T-helper 2 cell treated with Interferon-gamma antibody and Interleukin-4, amounts not matched to agents 5 μg/mL and 100 μg/mL, for 36 hours (primary cell): ENCODE results near the gene THOC2.
"Not testable (repeated sequence)": the region's sequence is repeated elsewhere in the genome, so short reads cannot be mapped to it uniquely, and the experiment has no call there.

Experiments
- DNase-seq: peaks from one replicate; pipeline ENCODE4 v3.0.0; 2021; ENCODE audit warnings: low spot score
- H3K27ac Mint-ChIP-seq: one replicate; pipeline ENCODE4 v1.8.0; 2021; ENCODE audit warnings: mild to moderate bottlenecking, mixed read lengths
- H3K27me3 Mint-ChIP-seq: one replicate; pipeline ENCODE4 v1.8.0; 2021; ENCODE audit warnings: low read depth, mixed read lengths
- H3K36me3 Mint-ChIP-seq: one replicate; pipeline ENCODE4 v1.8.0; 2021; ENCODE audit warnings: low read depth, mixed read lengths
- H3K4me1 Mint-ChIP-seq: one replicate; pipeline ENCODE4 v1.8.0; 2021; ENCODE audit warnings: low read depth, mixed read lengths
- H3K4me3 Mint-ChIP-seq: one replicate; pipeline ENCODE4 v1.8.0; 2022; ENCODE audit warnings: mild to moderate bottlenecking, moderate library complexity, mixed read lengths
- H3K9me3 Mint-ChIP-seq: one replicate; pipeline ENCODE4 v1.8.0; 2021; ENCODE audit warnings: mixed read lengths

THOC2 gene

DNA sequence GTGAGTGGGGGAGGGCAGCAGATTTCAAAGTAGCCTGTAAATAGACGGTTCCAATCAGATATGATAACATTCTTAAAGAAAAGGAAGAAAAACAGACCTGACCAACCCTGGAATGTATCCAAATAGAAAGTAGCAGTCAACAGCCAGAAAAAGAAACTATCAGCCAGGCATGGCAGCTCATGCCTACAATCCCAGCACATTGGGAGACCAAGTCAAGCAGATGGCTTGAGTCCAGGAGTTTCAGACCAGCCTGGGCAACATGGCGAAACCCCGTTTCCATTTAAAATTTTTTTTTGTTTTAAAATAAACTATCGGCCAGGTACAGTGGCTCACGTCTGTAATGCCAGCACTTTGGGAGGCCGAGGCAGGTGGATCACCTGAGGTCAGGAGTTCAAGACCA, 125.0 kb downstream of the THOC2 start:
- Mint-ChIP-seq H3K27me3 (no peaks in the 10 kb centered on the region), H3K4me3 (no peak overlapping the region), H3K36me3 (peaks cover 33% of the 10 kb centered on the region), H3K4me1 (no peaks in the 10 kb centered on the region), H3K27ac (no peak overlapping the region), H3K9me3 (no peaks in the 10 kb centered on the region)
- DNase-seq = no peak

DNA sequence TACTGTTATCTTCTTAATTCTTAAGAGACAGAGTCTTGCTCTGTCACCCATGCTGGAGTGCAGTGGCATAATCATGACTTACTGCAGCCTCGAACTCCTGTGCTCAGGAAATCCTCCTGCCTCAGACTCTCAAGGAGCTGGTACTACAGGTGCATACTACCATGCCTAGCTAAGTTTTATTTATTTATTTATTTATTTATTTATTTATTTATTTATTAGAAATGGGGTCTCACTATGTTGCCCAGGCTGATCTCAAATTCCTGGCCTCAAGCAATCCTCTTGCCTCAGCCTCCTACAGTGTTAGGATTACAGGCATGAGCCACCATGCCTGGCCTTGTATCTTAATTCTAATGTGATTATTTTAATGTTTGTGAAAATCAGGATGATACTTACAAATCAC, 125.6 kb downstream of the THOC2 start:
- DNase-seq = no peak
- no peak overlapping the region for H3K27ac Mint-ChIP-seq
- no peaks in the 10 kb centered on the region for H3K9me3 Mint-ChIP-seq
- peaks cover 36% of the 10 kb centered on the region for H3K36me3 Mint-ChIP-seq
- H3K4me1 Mint-ChIP-seq = no peaks in the 10 kb centered on the region
- H3K27me3 Mint-ChIP-seq = no peaks in the 10 kb centered on the region
- H3K4me3 Mint-ChIP-seq = no peak overlapping the region

DNA sequence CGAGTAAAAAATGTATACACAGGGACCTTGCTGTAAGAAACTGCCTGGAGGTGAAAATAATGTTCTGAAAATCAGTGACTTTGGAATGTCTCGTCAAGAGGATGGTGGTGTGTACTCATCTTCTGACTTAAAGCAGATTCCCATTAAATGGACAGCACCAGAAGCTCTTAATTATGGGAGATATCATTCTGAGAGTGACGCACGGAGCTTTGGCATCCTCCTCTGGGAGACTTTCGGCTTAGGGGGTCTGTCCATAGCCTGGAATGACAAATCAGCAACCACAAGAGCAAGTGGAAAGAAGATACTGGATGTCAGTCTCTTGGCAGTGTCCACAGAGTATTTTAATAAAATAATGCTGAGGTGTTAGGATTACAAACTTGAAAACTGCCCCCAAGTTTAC, 129.4 kb downstream of the THOC2 start:
- DNase-seq = no peak
- Mint-ChIP-seq H3K4me1 (no peaks in the 10 kb centered on the region), H3K27me3 (no peaks in the 10 kb centered on the region), H3K4me3 (no peak overlapping the region), H3K27ac (no peak overlapping the region), H3K9me3 (no peaks in the 10 kb centered on the region), H3K36me3 (peaks cover 32% of the 10 kb centered on the region)

DNA sequence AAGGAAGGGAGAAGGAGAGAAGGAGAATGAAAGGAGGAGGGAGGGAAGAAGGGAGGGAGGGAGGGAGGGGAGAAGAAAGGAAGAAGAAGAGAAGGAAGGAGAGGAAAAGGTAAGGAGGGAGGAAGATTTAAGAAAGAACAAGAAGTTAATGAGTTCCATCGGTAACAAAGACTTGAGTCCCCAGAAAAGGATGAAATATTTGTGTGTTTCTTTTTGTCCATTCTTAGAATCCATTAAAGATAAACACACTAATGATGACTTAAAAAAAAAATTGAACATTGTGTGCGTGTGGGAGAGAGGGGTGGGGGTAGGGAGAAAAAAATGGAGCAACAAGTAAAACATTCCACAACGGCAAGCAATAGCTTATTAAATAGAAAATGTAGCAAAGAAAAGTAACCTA, 131.4 kb downstream of the THOC2 start:
- no peak for DNase-seq
- no peaks in the 10 kb centered on the region for H3K27me3 Mint-ChIP-seq
- H3K4me1 Mint-ChIP-seq = no peaks in the 10 kb centered on the region
- no peak overlapping the region for H3K27ac Mint-ChIP-seq
- H3K36me3 Mint-ChIP-seq = peaks cover 23% of the 10 kb centered on the region
- H3K4me3 Mint-ChIP-seq = no peak overlapping the region
- H3K9me3 Mint-ChIP-seq = no peaks in the 10 kb centered on the region

DNA sequence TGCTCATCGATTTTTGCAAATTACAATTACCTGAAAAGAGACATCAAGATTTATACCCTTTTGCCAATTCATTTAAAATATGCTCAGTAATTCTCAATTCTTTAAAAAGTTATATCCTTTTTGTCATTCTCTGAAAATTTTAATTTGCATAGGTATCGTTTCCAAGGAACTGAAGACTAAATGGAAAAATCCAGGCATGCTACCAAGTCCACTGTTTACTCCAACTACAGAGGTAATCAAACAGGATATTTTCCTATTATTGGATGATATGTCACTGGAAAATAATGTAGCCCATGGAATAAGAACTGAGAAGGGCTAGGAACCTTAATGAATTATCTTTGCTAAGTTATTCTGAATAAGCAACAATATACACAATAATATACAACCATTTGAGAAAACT, 132.7 kb downstream of the THOC2 start:
- no peak overlapping the region for H3K4me3 Mint-ChIP-seq
- H3K27ac Mint-ChIP-seq = no peak overlapping the region
- H3K4me1 Mint-ChIP-seq = no peaks in the 10 kb centered on the region
- no peaks in the 10 kb centered on the region for H3K27me3 Mint-ChIP-seq
- peaks cover 20% of the 10 kb centered on the region for H3K36me3 Mint-ChIP-seq
- DNase-seq = no peak
- no peaks in the 10 kb centered on the region for H3K9me3 Mint-ChIP-seq

DNA sequence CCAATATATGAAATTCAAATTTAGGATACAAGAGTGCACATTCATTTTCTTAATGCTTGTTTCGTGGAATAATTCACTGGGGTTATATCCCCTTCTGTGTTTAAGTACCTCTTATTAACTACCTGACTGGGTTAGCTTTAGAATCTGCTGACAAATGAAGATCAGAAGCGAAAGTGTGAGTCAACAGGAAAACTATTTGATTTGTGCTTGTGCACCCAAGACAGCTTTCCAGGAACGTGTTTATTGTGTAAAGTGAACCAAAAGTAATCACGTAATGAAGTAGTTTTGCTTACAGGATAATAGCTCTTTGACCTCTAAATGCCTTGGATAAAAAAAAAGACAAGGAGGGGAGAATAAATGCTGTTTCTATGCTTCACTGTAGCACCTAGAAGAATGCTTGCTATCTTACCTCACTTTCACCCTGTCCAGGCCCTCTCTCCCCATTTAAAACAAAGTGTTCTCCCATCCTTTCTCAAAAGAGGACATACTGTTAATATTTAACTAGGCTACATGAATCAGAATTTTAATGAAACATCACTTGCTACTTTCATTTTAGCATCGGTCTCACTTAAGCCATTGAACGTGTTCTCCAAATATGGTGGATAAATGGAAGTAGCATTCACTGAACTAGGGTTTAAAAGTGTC, 141.9 kb downstream of the THOC2 start:
- H3K27me3 Mint-ChIP-seq = no peaks in the 10 kb centered on the region
- no peaks in the 10 kb centered on the region for H3K9me3 Mint-ChIP-seq
- H3K4me1 Mint-ChIP-seq = peaks cover 8% of the 10 kb centered on the region
- no peak overlapping the region for H3K4me3 Mint-ChIP-seq
- H3K27ac Mint-ChIP-seq = no peak overlapping the region
- no peak for DNase-seq
- H3K36me3 Mint-ChIP-seq = no peaks in the 10 kb centered on the region

DNA sequence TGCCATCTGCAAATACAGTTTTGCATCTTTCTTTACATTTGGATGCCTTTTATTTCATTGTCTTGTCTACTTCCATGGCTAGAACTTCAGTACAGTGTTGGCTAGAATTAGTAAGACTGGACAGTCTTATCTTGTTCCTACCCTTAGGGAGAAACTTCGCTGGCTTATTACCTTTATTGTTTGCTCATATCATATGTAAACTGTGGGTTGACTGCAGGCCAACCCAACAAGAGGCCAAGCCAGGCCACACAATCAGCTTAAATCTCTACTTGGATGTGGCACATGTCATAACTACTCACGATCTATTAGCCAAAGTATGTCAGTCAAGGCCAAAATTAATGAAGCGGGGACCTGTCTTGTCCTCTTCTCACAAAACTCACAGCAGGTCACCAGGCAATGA, 144.1 kb downstream of the THOC2 start:
- no peak for DNase-seq
- no peaks in the 10 kb centered on the region for H3K9me3 Mint-ChIP-seq
- no peaks in the 10 kb centered on the region for H3K27me3 Mint-ChIP-seq
- no peak overlapping the region for H3K4me3 Mint-ChIP-seq
- H3K36me3 Mint-ChIP-seq = no peaks in the 10 kb centered on the region
- no peak overlapping the region for H3K27ac Mint-ChIP-seq
- peaks cover 8% of the 10 kb centered on the region for H3K4me1 Mint-ChIP-seq

DNA sequence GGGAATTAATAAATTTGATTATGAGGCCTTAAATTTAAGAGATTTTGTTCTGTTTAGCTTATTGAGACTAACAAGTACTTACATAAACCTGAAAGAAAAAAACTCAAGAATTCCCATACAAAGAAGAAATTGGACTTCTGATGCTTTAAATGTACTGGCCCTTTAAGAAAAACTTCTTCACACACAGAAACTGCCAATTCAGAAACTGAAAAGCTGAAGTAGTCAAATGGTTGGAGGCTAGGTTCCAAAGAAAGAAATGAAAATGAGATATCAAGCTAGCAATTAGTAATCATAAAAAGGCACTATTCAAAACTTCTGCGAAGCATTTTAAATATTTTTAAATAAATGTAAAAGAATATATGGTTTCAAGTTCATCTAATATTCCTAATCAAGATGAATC, 151.3 kb downstream of the THOC2 start:
- no peaks in the 10 kb centered on the region for H3K4me1 Mint-ChIP-seq
- H3K9me3 Mint-ChIP-seq = peaks cover 2% of the 10 kb centered on the region
- no peaks in the 10 kb centered on the region for H3K36me3 Mint-ChIP-seq
- no peak overlapping the region for H3K27ac Mint-ChIP-seq
- H3K4me3 Mint-ChIP-seq = no peak overlapping the region
- no peak for DNase-seq
- no peaks in the 10 kb centered on the region for H3K27me3 Mint-ChIP-seq

DNA sequence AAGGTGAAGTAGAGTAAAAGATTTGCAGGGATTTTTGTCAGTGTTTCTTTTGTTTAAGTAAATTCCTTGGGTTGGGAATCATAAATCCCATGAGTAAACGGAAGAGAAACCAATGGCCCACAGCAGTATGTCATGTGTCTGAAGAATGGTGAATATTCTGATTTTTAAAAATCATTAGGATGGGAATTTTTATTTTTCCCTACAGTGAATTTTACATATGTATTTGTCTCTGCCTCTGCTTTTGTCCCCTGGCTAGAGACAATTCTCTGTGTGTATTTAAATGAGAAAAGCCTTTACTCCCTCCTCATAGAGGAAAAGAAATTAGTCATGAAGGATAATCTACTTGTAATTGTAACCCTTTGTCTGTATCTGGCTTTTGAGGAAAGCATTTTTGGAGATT, 152.1 kb downstream of the THOC2 start:
- Mint-ChIP-seq H3K27me3 (no peaks in the 10 kb centered on the region), H3K36me3 (no peaks in the 10 kb centered on the region), H3K4me1 (no peaks in the 10 kb centered on the region)

DNA sequence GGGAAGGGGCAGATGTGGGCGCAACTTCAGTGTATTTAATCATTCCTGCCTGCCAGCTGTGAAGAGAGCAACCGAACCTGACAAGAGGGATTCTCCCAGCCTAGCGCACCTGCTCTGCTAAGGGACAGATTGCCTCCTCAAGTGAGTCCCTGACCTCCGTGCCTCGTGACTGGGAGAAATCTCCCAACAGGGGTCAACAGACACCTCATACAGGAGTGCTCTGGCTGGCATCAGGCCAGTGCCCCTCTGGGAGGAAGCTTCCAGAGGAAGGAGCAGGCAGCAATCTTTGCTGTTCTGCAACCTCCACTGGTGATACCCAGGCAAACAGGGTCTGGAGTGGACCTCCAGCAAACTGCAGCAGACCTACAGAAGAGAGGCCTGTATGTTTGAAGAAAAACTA, 158.8 kb downstream of the THOC2 start:
- H3K9me3 Mint-ChIP-seq, H3K27me3 Mint-ChIP-seq, DNase-seq, H3K36me3 Mint-ChIP-seq, H3K4me3 Mint-ChIP-seq, H3K27ac Mint-ChIP-seq, H3K4me1 Mint-ChIP-seq: not testable (repeated sequence)

More for the DNA sequence above, 152.1 kb downstream of the THOC2 start:
- Mint-ChIP-seq H3K4me3 (no peak overlapping the region), H3K9me3 (peaks cover 3% of the 10 kb centered on the region), H3K27ac (no peak overlapping the region)
- no peak for DNase-seq

DNA sequence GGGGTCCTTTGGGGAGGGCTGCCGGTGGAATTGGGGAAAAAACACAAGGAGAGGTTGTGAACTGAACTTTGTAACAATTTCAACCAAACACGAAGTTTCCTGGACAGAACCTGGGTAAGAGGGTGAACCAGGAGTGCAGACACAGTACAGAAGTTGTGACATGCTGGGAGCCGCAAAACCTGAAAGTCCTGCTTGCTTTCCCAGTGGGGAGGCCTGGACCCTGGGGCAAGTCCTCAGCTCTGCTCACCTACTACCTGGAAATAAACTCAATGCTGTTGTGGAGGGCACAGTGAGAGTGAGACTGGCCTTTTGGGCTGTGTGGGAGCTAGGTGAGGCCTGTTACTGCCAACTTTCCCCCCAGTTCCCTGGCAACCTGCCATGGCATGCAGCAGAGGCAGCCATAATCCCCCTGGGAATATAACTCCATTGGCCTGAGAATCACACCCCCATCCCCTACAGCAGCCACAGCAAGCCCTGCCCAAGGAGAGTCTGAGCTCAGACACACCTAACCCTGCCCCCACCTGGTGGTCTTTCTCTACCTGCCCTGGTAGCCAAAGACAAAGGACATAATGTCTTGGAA, 162.8 kb downstream of the THOC2 start:
- Mint-ChIP-seq H3K9me3 (peaks cover 4% of the 10 kb centered on the region), H3K36me3 (no peaks in the 10 kb centered on the region), H3K27me3 (no peaks in the 10 kb centered on the region), H3K4me3 (no peak overlapping the region), H3K4me1 (no peaks in the 10 kb centered on the region), H3K27ac (no peak overlapping the region)
- DNase-seq = no peak

DNA sequence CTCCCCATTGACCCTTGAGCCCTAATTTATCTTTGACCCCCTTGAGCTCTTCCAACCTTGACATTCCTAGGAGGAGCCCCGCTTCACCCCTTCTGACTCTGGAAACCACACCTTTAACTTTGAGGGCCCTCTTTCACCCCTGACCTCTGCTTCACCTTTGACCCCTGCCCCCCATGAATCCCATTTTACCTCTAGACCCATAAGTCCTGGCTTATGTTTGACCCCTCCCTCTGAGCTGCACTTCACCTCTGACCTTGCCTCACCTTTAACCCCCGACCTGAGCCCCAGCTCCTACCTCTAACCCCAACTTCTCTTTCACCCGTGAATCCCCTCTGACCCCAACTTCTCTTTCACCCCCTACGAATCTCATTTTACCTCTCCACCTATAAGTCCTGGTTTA, 169.7 kb downstream of the THOC2 start:
- Mint-ChIP-seq H3K27me3 (no peaks in the 10 kb centered on the region), H3K27ac (no peak overlapping the region), H3K36me3 (no peaks in the 10 kb centered on the region), H3K4me1 (no peaks in the 10 kb centered on the region), H3K9me3 (no peaks in the 10 kb centered on the region), H3K4me3 (no peak overlapping the region)
- DNase-seq = no peak

DNA sequence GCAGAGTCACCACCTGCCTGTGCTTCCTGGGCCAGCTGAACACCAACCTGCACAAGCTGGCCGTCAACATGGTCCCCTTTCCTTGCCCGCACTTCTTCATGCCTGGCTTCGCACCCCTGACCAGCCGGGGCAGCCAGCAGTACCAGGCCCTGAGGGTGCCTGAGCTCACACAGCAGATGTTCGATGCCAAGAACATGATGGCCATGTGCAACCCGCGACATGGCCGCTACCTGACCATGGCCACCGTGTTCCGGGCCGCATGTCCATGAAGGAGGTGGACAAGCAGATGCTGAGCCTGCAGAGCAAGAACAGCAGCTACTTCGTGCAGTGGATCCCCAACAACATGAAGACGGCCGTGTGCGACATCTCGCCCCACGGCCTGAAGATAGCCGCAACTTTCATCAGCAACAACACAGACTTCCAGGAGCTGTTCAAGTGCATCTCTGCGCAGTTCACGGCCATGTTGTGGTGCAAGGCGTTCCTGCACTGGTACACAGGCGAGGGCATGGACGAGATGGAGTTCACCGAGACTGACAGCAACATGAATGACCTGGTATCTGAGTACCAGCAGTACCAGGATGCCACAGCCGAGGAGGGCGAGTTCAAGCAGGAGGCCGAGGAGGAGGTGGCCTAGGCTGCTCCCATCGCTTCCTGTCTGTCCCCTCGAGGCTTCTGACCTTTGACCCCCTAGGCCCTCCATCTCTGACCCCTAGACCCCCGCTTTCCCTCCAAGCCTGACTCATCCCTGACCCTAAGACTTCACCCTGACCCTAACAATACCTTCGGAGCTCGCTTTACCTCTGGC, 170.3 kb downstream of the THOC2 start:
- H3K27ac Mint-ChIP-seq = no peak overlapping the region
- no peak overlapping the region for H3K4me3 Mint-ChIP-seq
- H3K27me3 Mint-ChIP-seq = no peaks in the 10 kb centered on the region
- H3K9me3 Mint-ChIP-seq = no peaks in the 10 kb centered on the region
- no peaks in the 10 kb centered on the region for H3K36me3 Mint-ChIP-seq
- no peak for DNase-seq
- H3K4me1 Mint-ChIP-seq = no peaks in the 10 kb centered on the region

DNA sequence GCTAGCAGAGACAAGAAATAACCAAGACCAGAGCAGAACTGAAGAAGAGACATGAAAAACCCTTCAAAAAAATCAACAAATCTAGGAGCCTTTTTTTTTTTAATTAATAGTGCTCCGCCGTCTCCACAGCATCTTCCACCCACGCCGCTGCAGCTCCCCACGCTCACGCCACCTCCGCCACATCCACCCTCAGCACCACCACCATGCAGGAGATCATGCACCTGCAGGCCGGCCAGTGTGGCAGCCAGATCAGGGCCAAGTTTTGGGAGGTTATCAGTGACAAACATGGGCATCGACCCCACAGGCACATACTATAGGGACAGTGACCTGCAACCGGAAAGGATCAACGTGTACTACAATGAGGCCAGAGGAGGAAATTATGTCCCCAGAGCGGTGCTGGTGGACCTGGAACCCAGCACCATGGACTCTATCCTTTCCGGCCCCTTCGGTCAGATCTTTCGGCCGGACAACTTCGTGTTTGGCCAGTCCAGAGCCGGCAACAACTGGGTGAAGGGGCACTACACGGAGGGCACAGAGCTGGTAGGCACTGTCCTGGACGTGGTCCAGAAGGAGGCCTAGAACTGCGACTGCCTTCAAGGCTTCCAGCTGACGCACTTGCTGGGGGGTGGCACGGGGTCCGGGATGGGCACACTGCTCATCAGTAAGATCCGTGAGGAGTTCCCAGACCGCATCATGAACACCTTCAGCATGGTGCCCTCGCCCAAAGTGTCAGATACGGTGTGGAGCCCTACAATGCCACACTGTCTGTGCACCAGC, 171.2 kb downstream of the THOC2 start:
- H3K9me3 Mint-ChIP-seq = no peaks in the 10 kb centered on the region
- DNase-seq = no peak
- H3K36me3 Mint-ChIP-seq = no peaks in the 10 kb centered on the region
- H3K27ac Mint-ChIP-seq = no peak overlapping the region
- H3K4me3 Mint-ChIP-seq = no peak overlapping the region
- H3K4me1 Mint-ChIP-seq = no peaks in the 10 kb centered on the region
- no peaks in the 10 kb centered on the region for H3K27me3 Mint-ChIP-seq
